ENCODE measurements around the gene FLNB. TPM values are rescaled to one million over a fixed set of nuclear protein-coding genes. Genes with fewer than 3 reads are reported as not detected.
A peak's percentile ranks its signal among the peaks of the same experiment; 100 is the strongest.

Gene FLNB
- total and polyA plus RNA-seq, 10 of the 15 experiments (the other 5 are each of a cell fraction or from before 2014, with no cell fraction given): 13.6 to 51.8 (median 26.4) TPM

DNA sequence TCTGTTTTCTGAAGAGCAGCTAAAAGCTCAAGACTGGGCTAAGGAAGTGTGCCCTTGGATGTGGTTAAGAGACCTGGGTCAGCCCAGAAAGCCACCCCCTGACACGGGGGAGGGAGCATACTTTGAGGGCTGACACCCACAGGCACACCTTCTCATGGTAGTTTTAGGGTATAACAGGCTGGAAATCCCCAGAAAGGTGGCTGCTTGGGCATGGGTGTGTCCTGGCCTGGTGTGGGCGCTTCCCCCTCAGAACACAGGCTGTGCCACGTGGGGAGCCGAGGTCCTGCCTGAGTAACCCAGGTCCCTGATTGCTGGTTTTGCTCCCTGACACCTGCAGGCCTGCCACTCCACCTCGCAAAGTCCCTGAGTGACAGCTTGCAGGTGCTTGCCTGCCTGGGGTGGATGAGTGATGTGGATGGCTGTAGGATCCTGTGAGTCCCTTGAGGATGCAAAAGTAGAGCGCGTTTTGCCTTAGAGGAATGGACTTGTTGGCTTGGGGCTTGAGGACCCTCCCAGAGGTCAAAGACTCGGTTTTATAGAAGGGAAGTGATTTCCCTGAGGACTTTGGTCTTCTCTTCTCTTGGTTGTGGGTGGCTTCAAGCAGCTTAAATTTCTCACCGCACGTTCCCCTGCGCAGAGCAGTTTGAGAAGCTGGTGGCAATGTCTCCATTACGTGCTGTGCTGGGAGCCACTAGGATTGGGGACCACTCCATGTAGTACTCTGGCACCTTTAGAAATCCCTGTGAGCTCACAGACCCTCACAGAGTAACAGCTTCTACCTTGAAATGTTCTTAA, 108.1 kb downstream of the FLNB start (continued):
- TF ChIP-seq RELA (IDR thresholded peaks at IDR 0.05; ENCODE audit: borderline replicate concordance, partially characterized antibody) (peak; percentile 90), CHD2 (IDR thresholded peaks at IDR 0.05; ENCODE audit: borderline replicate concordance, low read depth, low read length) (0 out of 2 replicates have a peak, but pooled peaks have one; percentile 29), NFXL1 (IDR thresholded peaks at IDR 0.05; ENCODE audit: borderline replicate concordance) (no peak), USF1 (IDR thresholded peaks at IDR 0.05; ENCODE audit: borderline replicate concordance, extremely low read length, insufficient read depth, low read depth, low read length) (peak; percentile 70), RBBP5 (conservative IDR thresholded peaks at IDR 0.05) (no peak), ETV6 (conservative IDR thresholded peaks at IDR 0.05 in 1 of 2, IDR thresholded peaks at IDR 0.05 in 1 of 2; ENCODE audit: borderline replicate concordance in 1 of 2, low read depth in 1 of 2) (no peak), SRF (IDR thresholded peaks at IDR 0.05; ENCODE audit: low read depth in 2 of 2, low read length in 2 of 2) (no peak), JUND (IDR thresholded peaks at IDR 0.05; ENCODE audit: low read depth, low read length) (no peak), HDAC2 (IDR thresholded peaks at IDR 0.05) (no peak), HSF1 (IDR thresholded peaks at IDR 0.05; ENCODE audit: low read depth, low read length) (no peak)
- TF ChIP-seq, protein P1, sequence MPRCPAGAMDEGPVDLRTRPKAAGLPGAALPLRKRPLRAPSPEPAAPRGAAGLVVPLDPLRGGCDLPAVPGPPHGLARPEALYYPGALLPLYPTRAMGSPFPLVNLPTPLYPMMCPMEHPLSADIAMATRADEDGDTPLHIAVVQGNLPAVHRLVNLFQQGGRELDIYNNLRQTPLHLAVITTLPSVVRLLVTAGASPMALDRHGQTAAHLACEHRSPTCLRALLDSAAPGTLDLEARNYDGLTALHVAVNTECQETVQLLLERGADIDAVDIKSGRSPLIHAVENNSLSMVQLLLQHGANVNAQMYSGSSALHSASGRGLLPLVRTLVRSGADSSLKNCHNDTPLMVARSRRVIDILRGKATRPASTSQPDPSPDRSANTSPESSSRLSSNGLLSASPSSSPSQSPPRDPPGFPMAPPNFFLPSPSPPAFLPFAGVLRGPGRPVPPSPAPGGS (IDR thresholded peaks at IDR 0.05; ENCODE audit: borderline replicate concordance, insufficient read depth, low read depth, low read length, poor library complexity, severe bottlenecking): no peak
- TF ChIP-seq, protein P2, sequence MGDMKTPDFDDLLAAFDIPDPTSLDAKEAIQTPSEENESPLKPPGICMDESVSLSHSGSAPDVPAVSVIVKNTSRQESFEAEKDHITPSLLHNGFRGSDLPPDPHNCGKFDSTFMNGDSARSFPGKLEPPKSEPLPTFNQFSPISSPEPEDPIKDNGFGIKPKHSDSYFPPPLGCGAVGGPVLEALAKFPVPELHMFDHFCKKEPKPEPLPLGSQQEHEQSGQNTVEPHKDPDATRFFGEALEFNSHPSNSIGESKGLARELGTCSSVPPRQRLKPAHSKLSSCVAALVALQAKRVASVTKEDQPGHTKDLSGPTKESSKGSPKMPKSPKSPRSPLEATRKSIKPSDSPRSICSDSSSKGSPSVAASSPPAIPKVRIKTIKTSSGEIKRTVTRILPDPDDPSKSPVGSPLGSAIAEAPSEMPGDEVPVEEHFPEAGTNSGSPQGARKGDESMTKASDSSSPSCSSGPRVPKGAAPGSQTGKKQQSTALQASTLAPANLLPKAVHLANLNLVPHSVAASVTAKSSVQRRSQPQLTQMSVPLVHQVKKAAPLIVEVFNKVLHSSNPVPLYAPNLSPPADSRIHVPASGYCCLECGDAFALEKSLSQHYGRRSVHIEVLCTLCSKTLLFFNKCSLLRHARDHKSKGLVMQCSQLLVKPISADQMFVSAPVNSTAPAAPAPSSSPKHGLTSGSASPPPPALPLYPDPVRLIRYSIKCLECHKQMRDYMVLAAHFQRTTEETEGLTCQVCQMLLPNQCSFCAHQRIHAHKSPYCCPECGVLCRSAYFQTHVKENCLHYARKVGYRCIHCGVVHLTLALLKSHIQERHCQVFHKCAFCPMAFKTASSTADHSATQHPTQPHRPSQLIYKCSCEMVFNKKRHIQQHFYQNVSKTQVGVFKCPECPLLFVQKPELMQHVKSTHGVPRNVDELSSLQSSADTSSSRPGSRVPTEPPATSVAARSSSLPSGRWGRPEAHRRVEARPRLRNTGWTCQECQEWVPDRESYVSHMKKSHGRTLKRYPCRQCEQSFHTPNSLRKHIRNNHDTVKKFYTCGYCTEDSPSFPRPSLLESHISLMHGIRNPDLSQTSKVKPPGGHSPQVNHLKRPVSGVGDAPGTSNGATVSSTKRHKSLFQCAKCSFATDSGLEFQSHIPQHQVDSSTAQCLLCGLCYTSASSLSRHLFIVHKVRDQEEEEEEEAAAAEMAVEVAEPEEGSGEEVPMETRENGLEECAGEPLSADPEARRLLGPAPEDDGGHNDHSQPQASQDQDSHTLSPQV (IDR thresholded peaks at IDR 0.05): no peak
- TF ChIP-seq, protein P3, sequence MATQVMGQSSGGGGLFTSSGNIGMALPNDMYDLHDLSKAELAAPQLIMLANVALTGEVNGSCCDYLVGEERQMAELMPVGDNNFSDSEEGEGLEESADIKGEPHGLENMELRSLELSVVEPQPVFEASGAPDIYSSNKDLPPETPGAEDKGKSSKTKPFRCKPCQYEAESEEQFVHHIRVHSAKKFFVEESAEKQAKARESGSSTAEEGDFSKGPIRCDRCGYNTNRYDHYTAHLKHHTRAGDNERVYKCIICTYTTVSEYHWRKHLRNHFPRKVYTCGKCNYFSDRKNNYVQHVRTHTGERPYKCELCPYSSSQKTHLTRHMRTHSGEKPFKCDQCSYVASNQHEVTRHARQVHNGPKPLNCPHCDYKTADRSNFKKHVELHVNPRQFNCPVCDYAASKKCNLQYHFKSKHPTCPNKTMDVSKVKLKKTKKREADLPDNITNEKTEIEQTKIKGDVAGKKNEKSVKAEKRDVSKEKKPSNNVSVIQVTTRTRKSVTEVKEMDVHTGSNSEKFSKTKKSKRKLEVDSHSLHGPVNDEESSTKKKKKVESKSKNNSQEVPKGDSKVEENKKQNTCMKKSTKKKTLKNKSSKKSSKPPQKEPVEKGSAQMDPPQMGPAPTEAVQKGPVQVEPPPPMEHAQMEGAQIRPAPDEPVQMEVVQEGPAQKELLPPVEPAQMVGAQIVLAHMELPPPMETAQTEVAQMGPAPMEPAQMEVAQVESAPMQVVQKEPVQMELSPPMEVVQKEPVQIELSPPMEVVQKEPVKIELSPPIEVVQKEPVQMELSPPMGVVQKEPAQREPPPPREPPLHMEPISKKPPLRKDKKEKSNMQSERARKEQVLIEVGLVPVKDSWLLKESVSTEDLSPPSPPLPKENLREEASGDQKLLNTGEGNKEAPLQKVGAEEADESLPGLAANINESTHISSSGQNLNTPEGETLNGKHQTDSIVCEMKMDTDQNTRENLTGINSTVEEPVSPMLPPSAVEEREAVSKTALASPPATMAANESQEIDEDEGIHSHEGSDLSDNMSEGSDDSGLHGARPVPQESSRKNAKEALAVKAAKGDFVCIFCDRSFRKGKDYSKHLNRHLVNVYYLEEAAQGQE (IDR thresholded peaks at IDR 0.05; ENCODE audit: low read depth, low read length): no peak
- TF ChIP-seq, protein P4, sequence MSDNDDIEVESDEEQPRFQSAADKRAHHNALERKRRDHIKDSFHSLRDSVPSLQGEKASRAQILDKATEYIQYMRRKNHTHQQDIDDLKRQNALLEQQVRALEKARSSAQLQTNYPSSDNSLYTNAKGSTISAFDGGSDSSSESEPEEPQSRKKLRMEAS (IDR thresholded peaks at IDR 0.05; ENCODE audit: low read depth, low read length): 0 out of 2 replicates have a peak, but pooled peaks have one; percentile 48

Measured in GM12878 (cell line).